Upper lobe of right lung (tissue), 1 donor: ENCODE measurements around the gene ATAD3A. TPM values are rescaled to one million over a fixed set of nuclear protein-coding genes. Genes with fewer than 3 reads are reported as not detected.

ENCODE experiments used
- ATAC-seq: fragments of 200-7000 bp; cut with Tn5 transposase; one replicate; pipeline ENCODE4 v1.9.1; 2020; ENCODE audit warnings: mild to moderate bottlenecking, moderate library complexity
- DNase-seq: peaks from one replicate; pipeline ENCODE4 v3.0.0-alpha.2; 2020
- H3K27ac ChIP-seq: fragments of 200-600 bp; one replicate; pipeline ENCODE4 v1.8.0; 2022
- H3K27me3 ChIP-seq: fragments of 200-600 bp; one replicate; pipeline ENCODE4 v1.8.0; 2022; ENCODE audit warnings: mild to moderate bottlenecking
- H3K36me3 ChIP-seq: fragments of 200-600 bp; one replicate; pipeline ENCODE4 v1.8.0; 2022
- H3K4me1 ChIP-seq: fragments of 200-600 bp; one replicate; pipeline ENCODE4 v1.8.0; 2022
- H3K4me3 ChIP-seq: fragments of 200-600 bp; one replicate; pipeline ENCODE4 v1.8.0; 2022; ENCODE audit warnings: mild to moderate bottlenecking
- H3K9me3 ChIP-seq: fragments of 200-600 bp; one replicate; pipeline ENCODE4 v1.8.0; 2022
- CTCF ChIP-seq: fragments of 200-600 bp; IDR thresholded peaks from one replicate; pipeline ENCODE4 v1.8.0; 2022; ENCODE audit warnings: antibody characterized with exemption
- intact Hi-C: fragments of 100-400 bp; cut with DNase I; formaldehyde crosslinking; loops from one replicate; pipeline ENCODE4 v1.11.0; 2022
- total RNA-seq: library from RNA; stranded (reverse); fragmentation: NEBNext Ultra II Directional; extraction: Animal tissue kit (Norgen Biotek cat#: 25700); gene quantifications from one replicate; pipeline ENCODE4 v1.2.1, GENCODE V29; 2021
- donor health status: DM: no; HTN: yes; CAD: no; lungs with severe emphysema.

Gene ATAD3A
- total RNA-seq, 1 donor from 2014 or later, result 21.9 TPM

- intact Hi-C loops, result no loop called here
- DNase-seq (no peak), ATAC-seq (no peak)
- H3K4me3 ChIP-seq, result no peak overlapping the region
- H3K27me3 ChIP-seq, result no peaks in the 10 kb centered on the region
- no peak for TF ChIP-seq CTCF
- no peaks in the 10 kb centered on the region for H3K4me1 ChIP-seq
- no peak overlapping the region for H3K27ac ChIP-seq
- no peaks in the 10 kb centered on the region for H3K9me3 ChIP-seq
- H3K36me3 ChIP-seq, result no peaks in the 10 kb centered on the region
Measured at GRCh38 chr1:1551524-1552262, 39.7 kb downstream of the ATAD3A start.

GRCh38 chr1:1552263-1552639 lies 40.3 kb downstream of the ATAD3A start:
- TF ChIP-seq CTCF, result no peak
- DNase-seq (no peak), ATAC-seq (no peak)
- Histone ChIP-seq H3K9me3 (no peaks in the 10 kb centered on the region), H3K4me1 (no peaks in the 10 kb centered on the region), H3K36me3 (no peaks in the 10 kb centered on the region), H3K4me3 (no peak overlapping the region), H3K27me3 (no peaks in the 10 kb centered on the region), H3K27ac (no peak overlapping the region)
- intact Hi-C loops, result no loop called here

- TF ChIP-seq CTCF, result no peak
- Histone ChIP-seq H3K36me3 (no peaks in the 10 kb centered on the region), H3K27me3 (no peaks in the 10 kb centered on the region), H3K9me3 (no peaks in the 10 kb centered on the region), H3K27ac (no peak overlapping the region), H3K4me1 (no peaks in the 10 kb centered on the region), H3K4me3 (no peak overlapping the region)
- intact Hi-C loops, result no loop called here
- no peak for DNase-seq
- no peak for ATAC-seq
Measured at GRCh38 chr1:1553821-1554494, 42.0 kb downstream of the ATAD3A start.

GRCh38 chr1:1554550-1554925 lies 42.6 kb downstream of the ATAD3A start:
- TF ChIP-seq CTCF, result no peak
- DNase-seq (no peak), ATAC-seq (no peak)
- no peaks in the 10 kb centered on the region for H3K9me3 ChIP-seq
- H3K4me3 ChIP-seq, result no peak overlapping the region
- no peaks in the 10 kb centered on the region for H3K27me3 ChIP-seq
- H3K4me1 ChIP-seq, result no peaks in the 10 kb centered on the region
- intact Hi-C loops, result no loop called here
- no peaks in the 10 kb centered on the region for H3K36me3 ChIP-seq
- no peak overlapping the region for H3K27ac ChIP-seq

GRCh38 chr1:1554926-1555915 lies 43.3 kb downstream of the ATAD3A start:
- TF ChIP-seq CTCF, result no peak
- peaks cover 4% of the 10 kb centered on the region for H3K36me3 ChIP-seq
- no peaks in the 10 kb centered on the region for H3K9me3 ChIP-seq
- no peak for DNase-seq
- no peaks in the 10 kb centered on the region for H3K27me3 ChIP-seq
- no peak overlapping the region for H3K27ac ChIP-seq
- ATAC-seq, result peak; percentile 37
- intact Hi-C loops, result no loop called here
- no peaks in the 10 kb centered on the region for H3K4me1 ChIP-seq
- H3K4me3 ChIP-seq, result no peak overlapping the region
